ENCODE data around the gene SYN1.

SYN1 gene

GRCh38 chrX:47523297-47523696 is 96.4 kb downstream of the SYN1 start:
- Histone ChIP-seq H3K4me2 (peak overlapping the region; percentile 72), H3K27ac (no peak overlapping the region), H3K9ac (peak overlapping the region; percentile 69), H3K9me3 (peaks cover 17% of the 10 kb centered on the region), H3K4me1 (peaks cover 5% of the 10 kb centered on the region; the same call in 1 of the 2 replicates), H3K4me3 (peak overlapping the region; percentile 69), H3K36me3 (no peaks in the 10 kb centered on the region), H3K27me3 (no peaks in the 10 kb centered on the region; the same call in 1 of the 2 replicates), H4K20me1 (no peaks in the 10 kb centered on the region)
- no peak for TF ChIP-seq Cebpa-rat (IDR thresholded peaks at IDR 0.05)
